AG08396 (cell line): ENCODE data around the gene RNF222.

Experiments used
- DNase-seq: peaks from one replicate; pipeline ENCODE4 v3.0.0; 2012; ENCODE audit warnings: low spot score, mixed read lengths

RNF222 gene

GRCh38 chr17:8341456-8341855 is 56.2 kb downstream of the RNF222 start:
- no peak for DNase-seq
